HCT116 (cell line): Measurements from ENCODE around the gene FES. TPM values are rescaled to one million over a fixed set of nuclear protein-coding genes. Genes with fewer than 3 reads are reported as not detected.

Experiments
- ATAC-seq: fragments of 200-7000 bp; cut with Tn5 transposase; 2 replicates; pipeline ENCODE4 v1.9.1; 2020; ENCODE audit warnings: mild to moderate bottlenecking, moderate library complexity
- BruUV-seq: library from RNA; stranded (reverse); fragments of 400-500 nt; replicated peaks from 2 replicates; lab custom pipeline; 2021; lab: Mats Ljungman, UMichigan
- CTCF ChIA-PET: fragments of 300-600 bp; sonication (Branson Sonifier 250); formaldehyde crosslinking; loops from one replicate; lab custom pipeline; 2021; ENCODE audit warnings: antibody characterized with exemption; lab: Charles Lee
- POLR2A ChIA-PET: fragments of 300-600, 350-600 bp; sonication (Branson Sonifier 250); formaldehyde crosslinking; loops from one replicate; lab custom pipeline; 2021; ENCODE audit warnings: antibody characterized with exemption; lab: Charles Lee
- RAD21 ChIA-PET, 2 experiments: fragments of 300-600 bp; sonication (Branson Sonifier 250); formaldehyde crosslinking; loops; one replicate each; lab custom pipeline; 2023; ENCODE audit warnings: low total read pairs in 2 of 2; ENCODE audit not compliant: uncharacterized antibody in 2 of 2, unreplicated experiment in 2 of 2, low non-redundant PET in 1 of 2; lab: Charles Lee
- DNase-seq: peaks from one replicate; pipeline ENCODE4 v3.0.0-alpha.2; 2010; ENCODE audit warnings: low read depth, low spot score
- H2AFZ ChIP-seq: fragments of 200-600 bp; shearing (Covaris generic), sonication (generic); 2 replicates; pipeline ENCODE4 v1.6.1; 2017; ENCODE audit warnings: low read depth, mixed run types, mixed read lengths, antibody characterized with exemption, low read length; ENCODE audit not compliant: poor library complexity, severe bottlenecking
- H3K27ac ChIP-seq: 2 replicates; pipeline ENCODE4 v1.5.1; 2012; ENCODE audit warnings: low read depth, low read length
- H3K27me3 ChIP-seq: fragments of 200-600 bp; sonication (generic); 2 replicates; pipeline ENCODE4 v1.6.1; 2016; ENCODE audit warnings: mixed run types, low read length, mixed read lengths; ENCODE audit not compliant: insufficient read depth
- H3K36me3 ChIP-seq, 2 experiments: fragments of 200-500 bp in 1 of 2; fragments of 200-600 bp in 1 of 2; sonication (Bioruptor generic) in 1 of 2; sonication (generic) in 1 of 2; 2 replicates each; pipeline versions ENCODE4 v1.5.1 to v1.6.1; 2014 to 2016; ENCODE audit warnings: low read length in 2 of 2, inconsistent platforms in 1 of 2, mixed read lengths in 1 of 2, mixed run types in 1 of 2; ENCODE audit not compliant: insufficient read depth in 2 of 2, control insufficient read depth in 1 of 2
- H3K4me1 ChIP-seq, 2 experiments: fragments of 200-600 bp in 1 of 2; sonication (generic) in 1 of 2; 2 replicates each; pipeline versions ENCODE4 v1.5.1 to v1.6.1; 2012 to 2017; ENCODE audit warnings: low read length in 2 of 2, inconsistent platforms in 1 of 2, mild to moderate bottlenecking in 1 of 2, mixed read lengths in 1 of 2, mixed run types in 1 of 2, moderate library complexity in 1 of 2; ENCODE audit not compliant: insufficient read depth in 2 of 2, control insufficient read depth in 1 of 2
- H3K4me2 ChIP-seq: fragments of 200-600 bp; sonication (generic); 2 replicates; pipeline ENCODE4 v1.6.1; 2017; ENCODE audit warnings: mixed run types, low read length, mixed read lengths
- H3K4me3 ChIP-seq, 2 experiments: fragments of 200-600 bp in 1 of 2; sonication (generic) in 1 of 2; replicated peaks in 1 of 2; 2 replicates each; pipeline ENCODE4 v1.5.1; 2011 to 2016; ENCODE audit warnings: low read length in 2 of 2, control low read depth in 1 of 2, low read depth in 1 of 2, mild to moderate bottlenecking in 1 of 2, mixed read lengths in 1 of 2, mixed run types in 1 of 2
- H3K79me2 ChIP-seq: fragments of 200-600 bp; sonication (generic); 2 replicates; pipeline ENCODE4 v1.6.1; 2017; ENCODE audit warnings: mild to moderate bottlenecking, mixed run types, low read length, moderate library complexity, mixed read lengths; ENCODE audit not compliant: insufficient read depth
- H3K9ac ChIP-seq: fragments of 200-600 bp; sonication (generic); 2 replicates; pipeline ENCODE4 v1.6.1; 2016; ENCODE audit warnings: low read length, mixed read lengths
- H3K9me2 ChIP-seq: fragments of 200-600 bp; sonication (generic), shearing (Covaris generic); 2 replicates; pipeline ENCODE4 v1.6.1; 2017; ENCODE audit warnings: mixed run types, mild to moderate bottlenecking, moderate library complexity; ENCODE audit not compliant: insufficient read depth
- H3K9me3 ChIP-seq, 2 experiments: fragments of 200-500 bp in 1 of 2; fragments of 200-600 bp in 1 of 2; sonication (Bioruptor generic) in 1 of 2; sonication (generic) in 1 of 2; 2 replicates each; pipeline ENCODE4 v1.6.1; 2014 to 2017; ENCODE audit warnings: low read length in 2 of 2, mixed read lengths in 2 of 2, inconsistent platforms in 1 of 2, low read depth in 1 of 2, mild to moderate bottlenecking in 1 of 2, mixed run types in 1 of 2, moderate library complexity in 1 of 2; ENCODE audit not compliant: control insufficient read depth in 1 of 2, insufficient read depth in 1 of 2
- H4K20me1 ChIP-seq: fragments of 200-600 bp; sonication (generic), shearing (Covaris generic); 2 replicates; pipeline ENCODE4 v1.6.1; 2017; ENCODE audit warnings: mixed run types, mild to moderate bottlenecking, moderate library complexity; ENCODE audit not compliant: insufficient read depth
- CTCF ChIP-seq, 3 experiments: fragments of 200-600 bp in 1 of 3; sonication (generic) in 1 of 3; IDR thresholded peaks in 2 of 3; conservative IDR thresholded peaks in 1 of 3; 2 replicates each; pipeline ENCODE4 v1.5.1; 2012 to 2017; ENCODE audit warnings: low read depth in 2 of 3, low read length in 2 of 3, antibody characterized with exemption in 1 of 3, borderline replicate concordance in 1 of 3, control low read depth in 1 of 3, mild to moderate bottlenecking in 1 of 3, mixed read lengths in 1 of 3, mixed run types in 1 of 3, moderate library complexity in 1 of 3; ENCODE audit not compliant: insufficient read depth in 1 of 3
- EZH2phosphoT487 ChIP-seq: fragments of 200-600 bp; IDR thresholded peaks from 2 replicates; pipeline ENCODE4 v1.6.1; 2018; ENCODE audit warnings: antibody characterized with exemption, borderline replicate concordance
- JUND ChIP-seq: IDR thresholded peaks from 2 replicates; pipeline ENCODE4 v1.6.1; 2012
- POLR2A ChIP-seq: IDR thresholded peaks from 2 replicates; pipeline ENCODE4 v1.7.0; 2011; ENCODE audit warnings: borderline replicate concordance; ENCODE audit not compliant: insufficient read depth, insufficient read length; ENCODE audit errors: extremely low read depth
- POLR2AphosphoS5 ChIP-seq: IDR thresholded peaks from 2 replicates; pipeline ENCODE4 v1.6.1; 2011; ENCODE audit warnings: mild to moderate bottlenecking, low read depth, low read length, moderate library complexity
- YY1 ChIP-seq: IDR thresholded peaks from 2 replicates; pipeline ENCODE4 v1.6.1; 2011; ENCODE audit warnings: low read length, low read depth, moderate library complexity, mild to moderate bottlenecking; ENCODE audit not compliant: insufficient replicate concordance; ENCODE audit errors: extremely low read depth
- intact Hi-C: fragments of 100-400 bp; cut with micrococcal nuclease; formaldehyde crosslinking; loops from 2 replicates; pipeline ENCODE4 v1.10.0; 2022
- total RNA-seq: library from RNA; stranded (reverse); gene quantifications from one replicate; pipeline ENCODE4 v1.2.1, GENCODE V29; 2021; ENCODE audit not compliant: unreplicated experiment
- TF ChIP-seq, protein P1 (sequence below): IDR thresholded peaks from 2 replicates; pipeline ENCODE4 v1.6.1; 2011; ENCODE audit warnings: mild to moderate bottlenecking, low read length, moderate library complexity; ENCODE audit not compliant: insufficient replicate concordance; ENCODE audit errors: extremely low read depth

The FES gene
- total RNA-seq, 1 experiment from 2014 or later = 5.3 TPM

DNA sequence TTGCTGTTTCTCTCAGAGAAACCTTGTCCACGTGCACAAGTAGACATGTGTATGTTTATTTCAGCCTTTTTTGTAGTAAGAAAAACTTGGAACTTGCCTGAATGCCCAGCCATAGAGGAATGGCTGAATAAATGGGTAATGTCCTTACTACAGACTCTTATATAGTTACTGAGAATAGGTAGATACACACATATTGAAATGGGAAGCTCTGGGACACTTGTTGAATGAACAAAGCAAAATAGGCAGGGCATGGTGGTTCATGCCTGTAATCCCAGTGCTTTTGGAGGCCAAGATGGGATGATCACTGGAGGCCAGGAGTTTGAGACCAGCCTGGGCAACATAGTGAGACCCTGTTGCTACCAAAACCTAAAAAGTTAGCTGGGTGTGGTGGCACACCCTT lies 52.5 kb downstream of the FES start:
- H3K4me2 ChIP-seq = peak overlapping the region; percentile 85; the same call in 1 of the 2 replicates
- peaks cover 22 to 23% of the 10 kb centered on the region in 2 experiments for H3K36me3 ChIP-seq
- ATAC-seq = no peak

More for the DNA sequence above, 52.5 kb downstream of the FES start:
- H2AFZ ChIP-seq = no peak overlapping the region
- no peaks in the 10 kb centered on the region for H3K9me2 ChIP-seq
- no peaks in the 10 kb centered on the region for H3K27me3 ChIP-seq
- H4K20me1 ChIP-seq = no peaks in the 10 kb centered on the region
- H3K4me1 ChIP-seq = peaks cover 6 to 32% of the 10 kb centered on the region in 2 experiments; a peak in 3 of 4 replicates
- peaks cover 20% of the 10 kb centered on the region; the same call in 1 of the 2 replicates for H3K79me2 ChIP-seq
- RAD21 ChIA-PET = no interaction called here
- H3K9ac ChIP-seq = no peak overlapping the region
- POLR2A ChIA-PET = no interaction called here
- CTCF ChIA-PET = interaction anchor here (1.0 kb wide), 1 partner anchor 96 kb away, joined by 3 read pairs; no protein-coding TSS in a partner anchor
- no peak overlapping the region for H3K27ac ChIP-seq
- TSS peak; percentile 56 for BruUV-seq
- TF ChIP-seq POLR2A = no peak
- no peak for TF ChIP-seq JUND
- TF ChIP-seq EZH2phosphoT487 = no peak
- no peak for TF ChIP-seq CTCF (IDR thresholded peaks at IDR 0.05 in 2 of 3, conservative IDR thresholded peaks at IDR 0.05 in 1 of 3; ENCODE audit: borderline replicate concordance in 1 of 3, insufficient read depth in 1 of 3, low read depth in 2 of 3, low read length in 2 of 3)
- no peak for TF ChIP-seq YY1
- TF ChIP-seq, protein P1, sequence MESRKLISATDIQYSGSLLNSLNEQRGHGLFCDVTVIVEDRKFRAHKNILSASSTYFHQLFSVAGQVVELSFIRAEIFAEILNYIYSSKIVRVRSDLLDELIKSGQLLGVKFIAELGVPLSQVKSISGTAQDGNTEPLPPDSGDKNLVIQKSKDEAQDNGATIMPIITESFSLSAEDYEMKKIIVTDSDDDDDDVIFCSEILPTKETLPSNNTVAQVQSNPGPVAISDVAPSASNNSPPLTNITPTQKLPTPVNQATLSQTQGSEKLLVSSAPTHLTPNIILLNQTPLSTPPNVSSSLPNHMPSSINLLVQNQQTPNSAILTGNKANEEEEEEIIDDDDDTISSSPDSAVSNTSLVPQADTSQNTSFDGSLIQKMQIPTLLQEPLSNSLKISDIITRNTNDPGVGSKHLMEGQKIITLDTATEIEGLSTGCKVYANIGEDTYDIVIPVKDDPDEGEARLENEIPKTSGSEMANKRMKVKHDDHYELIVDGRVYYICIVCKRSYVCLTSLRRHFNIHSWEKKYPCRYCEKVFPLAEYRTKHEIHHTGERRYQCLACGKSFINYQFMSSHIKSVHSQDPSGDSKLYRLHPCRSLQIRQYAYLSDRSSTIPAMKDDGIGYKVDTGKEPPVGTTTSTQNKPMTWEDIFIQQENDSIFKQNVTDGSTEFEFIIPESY = no peak
- no peak for TF ChIP-seq POLR2AphosphoS5
- H3K9me3 ChIP-seq = no peaks in the 10 kb centered on the region
- H3K4me3 ChIP-seq = no peak overlapping the region
- intact Hi-C loops = no loop called here
- DNase-seq = no peak
